ENCODE data around the gene ZNF280B. TPM values are rescaled to one million over a fixed set of nuclear protein-coding genes. Genes with fewer than 3 reads are reported as not detected.

Gene ZNF280B
- total RNA-seq, 1 experiment from 2014 or later = 4.6 TPM

DNA sequence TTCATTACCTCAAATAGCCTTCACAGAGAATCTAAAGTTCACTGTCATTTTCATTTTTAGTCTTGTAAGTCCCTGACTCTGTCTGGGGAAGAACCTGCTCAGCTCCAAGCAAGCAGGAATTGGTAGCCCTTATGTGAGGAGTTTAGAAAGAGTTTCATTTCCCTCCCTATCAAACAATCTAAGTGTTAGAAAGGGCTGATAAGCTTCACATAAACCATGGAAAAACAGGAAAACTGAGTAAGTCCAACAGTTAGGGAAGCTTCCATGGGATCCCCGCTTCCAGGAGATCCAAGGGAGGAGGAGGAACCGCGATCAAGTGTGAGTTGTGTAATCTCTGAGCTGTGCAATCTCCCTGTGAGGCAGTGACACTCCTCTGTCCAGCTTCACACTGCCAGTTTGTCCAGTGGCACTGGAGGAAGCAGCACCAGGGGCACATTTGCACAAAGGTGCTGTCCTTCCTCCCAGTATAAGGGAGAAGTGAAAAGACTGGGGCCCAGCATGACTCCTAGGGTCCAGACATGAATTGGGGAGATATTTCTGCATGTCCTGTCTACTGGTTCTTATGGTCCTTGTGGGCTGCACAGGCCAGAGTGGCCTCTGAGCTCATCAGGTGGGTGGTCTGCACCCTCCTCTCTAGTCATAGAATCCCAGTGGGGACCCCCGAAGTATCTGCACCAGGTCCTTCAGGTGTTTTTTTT lies 46.2 kb upstream of the ZNF280B start:
- TF ChIP-seq, protein P1, sequence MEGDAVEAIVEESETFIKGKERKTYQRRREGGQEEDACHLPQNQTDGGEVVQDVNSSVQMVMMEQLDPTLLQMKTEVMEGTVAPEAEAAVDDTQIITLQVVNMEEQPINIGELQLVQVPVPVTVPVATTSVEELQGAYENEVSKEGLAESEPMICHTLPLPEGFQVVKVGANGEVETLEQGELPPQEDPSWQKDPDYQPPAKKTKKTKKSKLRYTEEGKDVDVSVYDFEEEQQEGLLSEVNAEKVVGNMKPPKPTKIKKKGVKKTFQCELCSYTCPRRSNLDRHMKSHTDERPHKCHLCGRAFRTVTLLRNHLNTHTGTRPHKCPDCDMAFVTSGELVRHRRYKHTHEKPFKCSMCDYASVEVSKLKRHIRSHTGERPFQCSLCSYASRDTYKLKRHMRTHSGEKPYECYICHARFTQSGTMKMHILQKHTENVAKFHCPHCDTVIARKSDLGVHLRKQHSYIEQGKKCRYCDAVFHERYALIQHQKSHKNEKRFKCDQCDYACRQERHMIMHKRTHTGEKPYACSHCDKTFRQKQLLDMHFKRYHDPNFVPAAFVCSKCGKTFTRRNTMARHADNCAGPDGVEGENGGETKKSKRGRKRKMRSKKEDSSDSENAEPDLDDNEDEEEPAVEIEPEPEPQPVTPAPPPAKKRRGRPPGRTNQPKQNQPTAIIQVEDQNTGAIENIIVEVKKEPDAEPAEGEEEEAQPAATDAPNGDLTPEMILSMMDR (IDR thresholded peaks at IDR 0.05; ENCODE audit: unreplicated experiment) = no peak
- Mint-ChIP-seq H3K4me3 (ENCODE audit: low read depth, unreplicated experiment) (no peak overlapping the region), H3K27ac (ENCODE audit: unreplicated experiment) (no peak overlapping the region), H3K9me3 (ENCODE audit: low read depth, unreplicated experiment) (no peaks in the 10 kb centered on the region), H3K27me3 (ENCODE audit: unreplicated experiment) (peaks cover 43% of the 10 kb centered on the region), H3K4me1 (ENCODE audit: low read depth, unreplicated experiment) (peaks cover 10% of the 10 kb centered on the region), H3K36me3 (ENCODE audit: insufficient read depth, unreplicated experiment) (peaks cover 14% of the 10 kb centered on the region)
- no peak for DNase-seq
- no TSS peak for BruUV-seq (replicated peaks)
- intact Hi-C loops (cut with micrococcal nuclease; ENCODE audit: unreplicated experiment) = no loop called here
- CTCF ChIA-PET = interaction anchor here (1.8 kb wide), 1 partner anchor 10 kb away, joined by 5 read pairs; no protein-coding TSS in a partner anchor

DNA sequence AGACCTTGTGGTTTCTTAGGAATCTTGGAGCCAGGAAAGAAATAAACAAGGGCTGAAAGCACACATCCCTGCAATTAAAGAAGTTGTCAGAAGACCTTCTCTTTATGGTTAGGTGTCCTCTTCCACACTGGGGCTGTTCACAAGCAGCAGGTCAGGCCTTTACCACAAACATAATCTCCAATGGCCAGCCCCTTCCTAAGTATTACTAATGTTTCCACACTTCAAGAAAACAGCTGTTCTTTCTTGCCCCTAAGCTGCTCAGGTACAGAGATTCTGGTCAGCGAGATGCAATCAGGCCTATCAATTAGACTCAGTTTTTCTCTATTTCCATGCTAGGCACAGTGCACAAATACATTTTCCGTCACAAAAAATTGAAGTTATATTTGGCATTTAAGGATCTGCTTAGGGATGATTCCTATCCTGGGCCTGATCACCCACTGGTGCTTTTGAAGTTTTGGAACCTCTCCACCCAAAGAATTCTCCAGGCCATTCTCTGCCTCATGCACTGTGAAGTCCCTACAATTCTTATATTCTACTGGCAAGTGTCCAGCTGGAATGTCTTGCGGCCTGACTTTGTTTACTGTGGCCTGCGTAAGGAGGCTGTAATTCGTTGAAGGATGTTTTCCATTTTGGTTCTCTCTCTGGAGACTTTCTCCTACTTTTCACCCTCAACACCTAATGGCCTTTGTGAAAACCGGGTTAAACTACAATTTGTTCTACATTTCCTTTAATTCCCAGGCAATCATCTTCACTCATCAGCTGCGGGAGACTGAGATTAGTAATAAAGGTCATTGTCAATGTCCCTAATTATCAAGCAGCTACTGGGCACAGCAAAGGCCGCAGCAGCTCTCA lies 45.4 kb upstream of the ZNF280B start:
- Mint-ChIP-seq H3K36me3 (ENCODE audit: insufficient read depth, unreplicated experiment) (peaks cover 11% of the 10 kb centered on the region), H3K4me3 (ENCODE audit: low read depth, unreplicated experiment) (no peak overlapping the region), H3K4me1 (ENCODE audit: low read depth, unreplicated experiment) (peaks cover 2% of the 10 kb centered on the region), H3K27ac (ENCODE audit: unreplicated experiment) (no peak overlapping the region), H3K9me3 (ENCODE audit: low read depth, unreplicated experiment) (no peaks in the 10 kb centered on the region), H3K27me3 (ENCODE audit: unreplicated experiment) (peaks cover 43% of the 10 kb centered on the region)
- intact Hi-C loops (cut with micrococcal nuclease; ENCODE audit: unreplicated experiment) = no loop called here
- BruUV-seq (replicated peaks) = no TSS peak
- DNase-seq = no peak
- CTCF ChIA-PET = interaction anchor here (1.8 kb wide), 1 partner anchor 9 kb away, joined by 5 read pairs; no protein-coding TSS in a partner anchor
- TF ChIP-seq, protein P1 (IDR thresholded peaks at IDR 0.05; ENCODE audit: unreplicated experiment) = no peak

DNA sequence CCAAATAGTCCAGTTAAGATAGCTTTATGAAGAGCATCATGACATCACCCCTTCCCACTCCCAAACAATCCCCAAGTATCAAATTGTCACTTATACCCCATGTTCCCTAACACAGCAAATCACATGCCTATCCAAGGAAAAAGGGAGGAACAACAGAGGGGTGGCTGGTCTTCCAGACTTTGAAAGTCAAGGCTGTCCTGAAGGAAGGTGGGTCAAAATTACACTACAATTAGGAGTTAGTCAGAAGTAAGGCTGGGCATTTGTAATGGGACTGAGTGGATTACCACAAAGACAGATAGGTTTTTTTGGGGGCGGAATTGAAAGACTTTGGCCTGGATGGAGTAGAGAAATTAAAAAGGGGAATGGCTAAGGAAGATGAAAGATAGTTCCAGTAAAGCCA lies 44.6 kb upstream of the ZNF280B start:
- BruUV-seq (replicated peaks) = no TSS peak
- peaks cover 5% of the 10 kb centered on the region for H3K36me3 Mint-ChIP-seq (ENCODE audit: insufficient read depth, unreplicated experiment)
- H3K4me1 Mint-ChIP-seq (ENCODE audit: low read depth, unreplicated experiment) = no peaks in the 10 kb centered on the region
- H3K9me3 Mint-ChIP-seq (ENCODE audit: low read depth, unreplicated experiment) = no peaks in the 10 kb centered on the region
- no peak overlapping the region for H3K27ac Mint-ChIP-seq (ENCODE audit: unreplicated experiment)
- peaks cover 49% of the 10 kb centered on the region for H3K27me3 Mint-ChIP-seq (ENCODE audit: unreplicated experiment)
- CTCF ChIA-PET = interaction anchor here (1.8 kb wide), 1 partner anchor 8 kb away, joined by 5 read pairs; no protein-coding TSS in a partner anchor
- intact Hi-C loops (cut with micrococcal nuclease; ENCODE audit: unreplicated experiment) = no loop called here
- TF ChIP-seq, protein P1 (IDR thresholded peaks at IDR 0.05; ENCODE audit: unreplicated experiment) = no peak
- no peak for DNase-seq
- H3K4me3 Mint-ChIP-seq (ENCODE audit: low read depth, unreplicated experiment) = no peak overlapping the region

DNA sequence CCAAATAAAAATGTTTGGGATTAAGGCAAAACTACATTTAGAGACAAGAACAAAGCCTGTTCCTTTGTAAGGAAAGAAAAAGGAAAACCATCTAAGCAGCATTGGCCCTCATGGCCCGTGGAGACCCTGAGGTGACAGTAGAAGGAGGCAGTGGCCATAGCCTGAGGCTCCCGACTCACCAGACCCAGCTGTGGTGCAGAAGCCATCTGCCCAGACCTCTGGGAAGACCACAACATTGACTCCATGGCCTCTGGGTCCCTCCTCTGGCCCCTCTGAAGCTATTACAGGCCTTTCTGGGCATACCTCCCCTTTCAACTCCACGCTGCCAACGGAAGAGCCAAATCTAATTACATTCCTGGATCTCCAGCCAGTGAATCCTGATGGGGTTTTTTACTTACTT lies 44.1 kb upstream of the ZNF280B start:
- Mint-ChIP-seq H3K4me3 (ENCODE audit: low read depth, unreplicated experiment) (no peak overlapping the region), H3K4me1 (ENCODE audit: low read depth, unreplicated experiment) (no peaks in the 10 kb centered on the region), H3K27ac (ENCODE audit: unreplicated experiment) (no peak overlapping the region), H3K27me3 (ENCODE audit: unreplicated experiment) (peaks cover 54% of the 10 kb centered on the region), H3K36me3 (ENCODE audit: insufficient read depth, unreplicated experiment) (peaks cover 5% of the 10 kb centered on the region), H3K9me3 (ENCODE audit: low read depth, unreplicated experiment) (no peaks in the 10 kb centered on the region)
- TF ChIP-seq, protein P1 (IDR thresholded peaks at IDR 0.05; ENCODE audit: unreplicated experiment) = no peak
- intact Hi-C loops (cut with micrococcal nuclease; ENCODE audit: unreplicated experiment) = no loop called here
- CTCF ChIA-PET = no interaction called here
- DNase-seq = no peak
- BruUV-seq (replicated peaks) = no TSS peak

Measured in Calu3 (cell line).